GM23248 (cell line): ENCODE results near the gene ZFP90.

ENCODE experiments used
- EZH2 ChIP-seq: fragments of 200-600 bp; sonication (generic); IDR thresholded peaks from 2 replicates; pipeline ENCODE4 v1.6.1; 2018; ENCODE audit warnings: antibody characterized with exemption, mild to moderate bottlenecking; ENCODE audit not compliant: insufficient read depth, poor library complexity, severe bottlenecking
- EZH2phosphoT487 ChIP-seq: fragments of 200-600 bp; sonication (generic); IDR thresholded peaks from 2 replicates; pipeline ENCODE4 v1.6.1; 2018; ENCODE audit warnings: antibody characterized with exemption, moderate library complexity, mild to moderate bottlenecking, low read depth; ENCODE audit not compliant: insufficient read depth

DNA sequence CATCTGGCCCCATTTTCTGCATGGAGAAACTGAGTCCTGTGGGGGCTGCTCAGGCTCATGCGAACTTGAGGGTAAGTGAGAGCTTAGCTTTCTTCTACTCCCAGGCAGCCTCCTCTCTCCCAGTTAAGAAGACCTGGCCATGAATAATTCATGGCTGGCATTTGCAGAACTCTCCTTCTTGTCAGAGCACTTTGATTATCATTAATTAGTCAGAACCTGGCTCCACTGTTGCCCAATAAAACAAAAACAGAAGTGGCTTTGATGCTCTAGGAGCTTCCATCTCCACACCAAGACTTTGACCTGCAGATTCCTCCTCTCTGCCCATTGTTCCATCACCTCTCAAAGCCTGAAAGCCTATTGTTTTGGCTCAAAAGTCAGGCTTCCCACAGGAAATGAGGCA is 60.5 kb downstream of the ZFP90 start:
- TF ChIP-seq EZH2 (no peak), EZH2phosphoT487 (no peak)
